Chondrocyte (in vitro differentiated cells): Measurements from ENCODE around the gene RAC2. TPM values are rescaled to one million over a fixed set of nuclear protein-coding genes. Genes with fewer than 3 reads are reported as not detected.

ENCODE experiments used
- DNase-seq: peaks from one replicate; pipeline ENCODE4 v3.0.0; 2021; ENCODE audit warnings: mixed read lengths, low spot score
- H3K27ac Mint-ChIP-seq: one replicate; pipeline ENCODE4 v1.8.0; 2021; ENCODE audit warnings: mild to moderate bottlenecking, moderate library complexity, mixed read lengths; ENCODE audit not compliant: unreplicated experiment
- H3K27me3 Mint-ChIP-seq: 2 replicates; pipeline ENCODE4 v1.8.0; 2021; ENCODE audit warnings: low read depth, mixed read lengths
- H3K36me3 Mint-ChIP-seq: 2 replicates; pipeline ENCODE4 v1.8.0; 2021; ENCODE audit warnings: low read depth, mixed read lengths
- H3K4me1 Mint-ChIP-seq: 2 replicates; pipeline ENCODE4 v1.8.0; 2021; ENCODE audit warnings: low read depth, mild to moderate bottlenecking, mixed read lengths
- H3K4me3 Mint-ChIP-seq: one replicate; pipeline ENCODE4 v1.8.0; 2021; ENCODE audit warnings: mild to moderate bottlenecking, moderate library complexity, mixed read lengths; ENCODE audit not compliant: unreplicated experiment
- H3K9me3 Mint-ChIP-seq: 2 replicates; pipeline ENCODE4 v1.8.0; 2021; ENCODE audit warnings: low read depth, mixed read lengths
- CTCF ChIP-seq: fragments of 200-600 bp; sonication (generic); IDR thresholded peaks from 2 replicates; pipeline ENCODE4 v1.5.0; 2021; ENCODE audit warnings: antibody characterized with exemption, mild to moderate bottlenecking, moderate library complexity
- total RNA-seq: library from RNA; stranded (reverse); gene quantifications from 3 replicates; pipeline ENCODE4 v1.2.1, GENCODE V29; 2021

Gene RAC2
- total RNA-seq, 1 donor from 2014 or later = 0.20 TPM

GRCh38 chr22:37284126-37284804, 40.2 kb upstream of the RAC2 start:
- DNase-seq = no peak
- no peaks in the 10 kb centered on the region for H3K9me3 Mint-ChIP-seq
- H3K4me3 Mint-ChIP-seq = no peak overlapping the region
- H3K27me3 Mint-ChIP-seq = peaks cover 12% of the 10 kb centered on the region
- peaks cover 13% of the 10 kb centered on the region for H3K4me1 Mint-ChIP-seq
- no peaks in the 10 kb centered on the region for H3K36me3 Mint-ChIP-seq
- TF ChIP-seq CTCF = no peak
- no peak overlapping the region for H3K27ac Mint-ChIP-seq

GRCh38 chr22:37283393-37283937, 39.4 kb upstream of the RAC2 start:
- H3K36me3 Mint-ChIP-seq = no peaks in the 10 kb centered on the region
- no peak for DNase-seq
- H3K4me1 Mint-ChIP-seq = peaks cover 13% of the 10 kb centered on the region
- no peaks in the 10 kb centered on the region for H3K9me3 Mint-ChIP-seq
- peaks cover 12% of the 10 kb centered on the region for H3K27me3 Mint-ChIP-seq
- no peak overlapping the region for H3K27ac Mint-ChIP-seq
- no peak overlapping the region for H3K4me3 Mint-ChIP-seq
- TF ChIP-seq CTCF = no peak

- DNase-seq = no peak
- H3K36me3 Mint-ChIP-seq = no peaks in the 10 kb centered on the region
- no peak within 1 kb of the TSS for H3K27ac Mint-ChIP-seq
- peaks cover 12% of the 10 kb centered on the region for H3K27me3 Mint-ChIP-seq
- no peak for TF ChIP-seq CTCF
- H3K4me1 Mint-ChIP-seq = peaks cover 13% of the 10 kb centered on the region
- H3K9me3 Mint-ChIP-seq = no peaks in the 10 kb centered on the region
- no peak within 1 kb of the TSS for H3K4me3 Mint-ChIP-seq
Measured at GRCh38 chr22:37282385-37282677, 38.3 kb upstream of the RAC2 start, which contains the start of gene CYTH4. Gene CYTH4 (plus strand): TSS chr22:37282508. CDS start chr22:37282570, 62 bp downstream.

GRCh38 chr22:37281646-37282384, 37.7 kb upstream of the RAC2 start:
- no peaks in the 10 kb centered on the region for H3K9me3 Mint-ChIP-seq
- peaks cover 13% of the 10 kb centered on the region for H3K4me1 Mint-ChIP-seq
- no peak overlapping the region for H3K27ac Mint-ChIP-seq
- H3K36me3 Mint-ChIP-seq = no peaks in the 10 kb centered on the region
- peaks cover 11% of the 10 kb centered on the region for H3K27me3 Mint-ChIP-seq
- DNase-seq = no peak
- H3K4me3 Mint-ChIP-seq = no peak overlapping the region
- no peak for TF ChIP-seq CTCF

GRCh38 chr22:37281195-37281594, 37.1 kb upstream of the RAC2 start:
- Mint-ChIP-seq H3K9me3 (no peaks in the 10 kb centered on the region), H3K27ac (no peak overlapping the region), H3K27me3 (peaks cover 5% of the 10 kb centered on the region), H3K4me3 (no peak overlapping the region), H3K4me1 (peaks cover 13% of the 10 kb centered on the region), H3K36me3 (no peaks in the 10 kb centered on the region)
- DNase-seq = no peak
- TF ChIP-seq CTCF = no peak
